ENCODE measurements around the gene EEF2.

EEF2 gene

DNA sequence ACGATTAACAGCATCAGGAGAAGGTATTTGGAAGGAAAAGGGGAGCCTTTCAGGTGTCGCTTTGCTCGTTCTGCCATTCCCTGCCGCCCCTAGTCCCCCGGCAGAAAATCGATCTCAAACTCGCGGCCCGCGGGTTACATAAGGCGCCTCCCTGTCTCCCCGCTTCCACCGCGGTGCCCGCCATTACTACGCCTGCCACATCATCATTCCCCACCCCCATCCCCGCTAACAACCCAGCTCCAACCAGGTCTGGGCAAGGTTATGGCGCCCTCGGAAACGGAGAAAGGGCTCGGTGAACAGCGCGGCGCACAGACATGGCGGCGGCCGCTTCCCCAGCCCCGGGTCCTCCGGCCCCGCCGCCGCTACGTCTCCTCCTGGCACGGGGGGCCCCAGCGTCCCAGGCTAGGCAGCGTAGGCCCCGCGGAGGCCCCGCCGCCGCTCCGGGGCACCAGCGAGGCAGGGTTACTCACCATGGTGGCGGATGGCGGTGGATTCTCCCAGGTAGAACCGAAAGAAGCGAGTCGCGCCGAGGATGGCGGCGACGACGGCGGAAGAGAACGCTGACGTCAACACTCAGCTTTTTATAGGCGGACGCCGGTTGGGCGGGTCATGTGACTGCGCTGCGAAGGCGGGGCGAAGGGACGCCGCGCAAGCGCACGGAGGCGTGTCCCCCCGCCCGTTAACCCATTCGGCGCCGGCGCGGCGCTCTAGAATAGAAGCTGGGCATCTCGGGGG lies at the start of gene EEF2:
Gene EEF2, minus strand, starts transcription at position 556 of the 735 bp plus-strand sequence. Its CDS starts 83 bp downstream, at position 473.
- peak; percentile 91 to 93 for DNase-seq

GRCh38 chr19:4034048-4035017 lies 49.1 kb upstream of the EEF2 start:
- DNase-seq: no peak

GRCh38 chr19:4033028-4033956 lies 48.0 kb upstream of the EEF2 start:
- DNase-seq: no peak

DNA sequence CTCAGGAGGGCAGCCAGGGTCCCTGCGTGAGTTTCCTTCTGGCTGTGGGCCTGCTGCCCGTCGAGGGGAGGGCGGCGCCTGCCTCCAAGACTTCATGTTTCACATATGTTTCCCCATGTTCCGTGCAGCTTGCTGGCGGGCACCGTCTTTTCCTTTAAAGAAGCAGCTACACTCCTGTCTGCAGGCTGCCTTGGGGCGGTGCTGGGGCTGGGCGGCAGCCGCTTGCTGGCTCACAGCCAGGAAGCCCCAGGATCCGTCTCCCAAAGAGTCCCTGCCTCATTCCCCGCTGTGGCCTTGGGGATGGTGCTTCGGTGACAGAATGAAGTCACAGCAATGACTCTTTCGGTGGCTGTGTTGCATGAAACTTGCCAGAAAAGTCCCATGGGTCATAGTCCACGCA lies 47.2 kb upstream of the EEF2 start:
- DNase-seq: no peak

DNA sequence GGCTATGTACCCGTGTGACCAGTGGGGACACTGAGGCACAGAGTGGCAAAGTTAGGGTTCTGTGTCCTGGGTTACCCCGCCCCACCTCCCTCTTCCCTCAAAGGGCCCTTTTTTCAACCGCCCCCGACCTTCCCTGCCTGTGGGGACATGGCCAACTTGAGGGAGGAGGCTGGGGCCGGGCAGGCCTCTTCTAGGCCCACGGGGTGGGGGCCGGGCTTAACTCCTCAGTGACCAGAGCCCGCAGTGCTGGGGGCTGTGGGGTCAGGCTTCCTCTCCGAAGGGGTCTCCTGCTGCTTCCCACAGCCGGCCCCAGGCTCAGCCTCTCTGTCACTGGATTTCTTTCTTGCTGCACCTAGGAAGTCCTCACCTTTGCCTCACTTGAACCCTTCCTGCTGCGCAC lies 46.2 kb upstream of the EEF2 start:
- no peak for DNase-seq

DNA sequence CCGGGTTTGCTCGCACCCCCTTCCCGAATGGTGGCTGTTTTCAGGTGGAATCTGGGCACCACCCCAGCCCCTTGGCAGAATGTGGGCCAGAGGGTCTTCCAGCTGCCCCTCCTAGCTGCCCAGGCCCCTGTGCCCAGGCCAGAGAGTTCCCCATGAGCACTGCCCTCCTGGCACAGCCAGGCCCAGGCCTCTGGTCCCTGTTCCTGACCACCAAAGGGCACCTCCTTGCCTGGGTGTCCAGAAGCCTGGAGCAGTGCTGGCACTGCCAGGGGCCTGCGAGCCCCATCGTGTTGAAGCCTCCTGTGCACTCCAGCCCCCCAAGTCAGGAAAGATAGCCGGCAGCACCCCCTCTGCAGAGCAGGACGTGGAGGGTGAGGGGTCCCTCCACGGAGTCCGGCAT lies 45.7 kb upstream of the EEF2 start:
- DNase-seq: no peak

GRCh38 chr19:4030552-4030951 lies 45.3 kb upstream of the EEF2 start:
- DNase-seq: no peak

GRCh38 chr19:4029247-4029614 lies 44.0 kb upstream of the EEF2 start:
- DNase-seq: no peak

DNA sequence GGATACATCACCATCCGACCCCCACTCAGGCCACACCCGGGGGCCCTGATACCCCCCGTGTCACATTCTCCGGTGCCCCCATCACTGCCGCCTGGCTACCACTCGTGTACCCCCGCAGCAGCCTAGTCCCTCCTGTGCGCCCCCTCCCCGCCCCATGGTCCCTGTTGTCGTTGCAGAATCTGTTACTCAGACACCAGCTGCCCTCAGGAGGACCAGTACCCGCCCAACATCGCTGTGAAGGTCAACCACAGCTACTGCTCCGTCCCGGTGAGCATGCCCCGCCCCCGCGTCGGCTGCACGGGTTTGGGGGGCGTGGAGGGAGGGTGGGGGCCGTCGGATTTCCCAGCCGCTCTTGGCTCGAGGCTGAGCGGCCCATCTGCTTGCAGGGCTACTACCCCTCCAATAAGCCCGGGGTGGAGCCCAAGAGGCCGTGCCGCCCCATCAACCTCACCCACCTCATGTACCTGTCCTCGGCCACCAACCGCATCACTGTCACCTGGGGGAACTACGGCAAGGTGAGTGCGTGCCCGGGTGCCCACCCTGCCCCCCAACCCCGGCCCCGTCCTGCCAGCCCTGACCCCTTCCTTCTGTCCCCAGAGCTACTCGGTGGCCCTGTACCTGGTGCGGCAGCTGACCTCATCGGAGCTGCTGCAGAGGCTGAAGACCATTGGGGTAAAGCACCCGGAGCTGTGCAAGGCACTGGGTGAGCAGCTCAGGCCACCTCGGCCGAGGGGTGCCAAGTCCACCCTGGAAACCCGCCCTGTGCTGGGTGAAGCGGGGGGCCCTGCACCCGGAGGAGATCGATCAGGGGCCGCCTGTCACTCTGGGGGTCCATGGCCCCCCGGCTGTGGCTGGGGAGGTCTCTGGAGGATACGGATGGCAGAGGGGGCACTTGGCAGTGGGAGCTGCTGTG lies 43.3 kb upstream of the EEF2 start:
- no peak for DNase-seq

DNA sequence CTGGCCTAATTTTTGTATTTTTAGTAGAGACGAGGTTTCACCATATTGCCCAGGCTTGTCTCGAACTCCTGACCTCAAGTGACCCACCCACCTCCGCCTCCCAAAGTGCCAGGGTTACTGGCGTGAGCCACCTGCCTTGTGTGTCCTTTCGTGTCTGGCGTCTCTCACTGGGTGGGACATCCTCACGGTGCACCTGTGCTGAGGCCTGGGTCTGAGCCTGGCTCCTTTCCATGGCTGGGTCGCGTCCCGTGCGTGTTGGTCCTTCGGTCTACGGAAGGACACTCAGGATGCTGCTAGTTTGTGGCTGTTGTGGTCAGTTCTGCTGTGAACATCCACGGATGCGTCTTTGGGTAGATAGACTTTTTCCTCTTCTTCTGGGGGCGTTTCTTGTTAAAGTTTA lies 41.9 kb upstream of the EEF2 start:
- DNase-seq: no peak

GRCh38 chr19:4025317-4025716 lies 40.1 kb upstream of the EEF2 start:
- no peak for DNase-seq

DNA sequence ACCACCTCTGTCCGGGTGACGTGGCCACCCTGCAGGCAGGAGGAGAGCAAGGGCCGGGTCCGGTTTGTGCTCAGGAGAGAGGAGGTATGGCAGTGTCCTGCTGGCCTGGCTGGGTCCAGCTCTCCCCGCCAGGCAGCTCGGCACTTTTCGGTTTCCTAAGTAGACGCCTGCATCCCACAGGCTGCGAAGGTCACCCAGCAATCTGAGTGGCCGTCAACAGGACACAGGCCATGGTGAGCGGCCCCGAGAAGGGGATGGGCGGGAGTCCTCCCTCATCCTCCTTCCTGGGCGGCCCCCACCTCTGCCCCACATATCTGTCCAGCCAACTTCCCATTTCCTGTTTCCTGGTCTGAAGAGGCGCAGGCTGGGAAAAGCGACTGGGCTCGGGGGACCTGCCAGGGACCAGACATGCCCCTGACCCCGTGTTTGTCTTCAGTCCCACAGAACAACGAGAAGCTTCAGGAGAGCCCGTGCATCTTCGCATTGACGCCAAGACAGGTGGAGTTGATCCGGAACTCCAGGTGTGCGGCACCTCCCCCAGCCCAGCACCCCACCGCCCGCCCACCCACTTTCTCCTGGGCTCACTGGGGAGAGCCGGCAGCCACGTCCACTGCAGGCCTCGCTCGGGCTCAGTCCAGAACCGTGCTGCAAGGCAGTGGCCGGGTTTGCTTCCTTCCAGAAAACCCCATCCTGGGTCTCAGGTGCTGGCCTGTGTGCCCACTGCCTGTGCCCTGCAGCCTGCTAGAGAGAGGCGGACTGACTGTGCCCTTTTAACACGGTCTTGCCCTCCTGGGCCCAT lies 38.5 kb upstream of the EEF2 start:
- no peak for DNase-seq

DNA sequence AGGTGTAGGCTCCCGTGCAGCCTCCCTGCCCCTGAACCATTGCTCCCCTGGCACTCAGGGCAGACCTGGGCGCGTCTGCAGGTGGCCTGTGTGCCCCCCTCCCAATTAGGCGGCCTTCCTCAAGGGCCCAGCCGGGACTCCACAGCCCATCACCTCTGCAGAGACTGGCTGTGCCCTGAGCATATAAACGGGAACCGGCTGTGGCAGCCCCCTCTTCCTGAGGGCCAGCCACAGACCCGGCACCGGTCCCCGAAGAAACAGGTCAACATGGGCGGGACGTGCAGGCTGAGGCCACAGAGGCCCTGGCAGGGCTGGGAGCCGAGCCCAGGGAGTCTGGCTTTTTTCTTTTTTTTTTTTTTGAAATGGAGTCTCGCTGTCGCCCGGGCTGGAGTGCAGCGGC lies 34.3 kb upstream of the EEF2 start:
- DNase-seq: no peak

- DNase-seq: no peak
These were observed 33.7 kb upstream of the EEF2 start for GRCh38 chr19:4018775-4019504.

GRCh38 chr19:4018140-4018613 lies 32.9 kb upstream of the EEF2 start:
- no peak for DNase-seq

DNA sequence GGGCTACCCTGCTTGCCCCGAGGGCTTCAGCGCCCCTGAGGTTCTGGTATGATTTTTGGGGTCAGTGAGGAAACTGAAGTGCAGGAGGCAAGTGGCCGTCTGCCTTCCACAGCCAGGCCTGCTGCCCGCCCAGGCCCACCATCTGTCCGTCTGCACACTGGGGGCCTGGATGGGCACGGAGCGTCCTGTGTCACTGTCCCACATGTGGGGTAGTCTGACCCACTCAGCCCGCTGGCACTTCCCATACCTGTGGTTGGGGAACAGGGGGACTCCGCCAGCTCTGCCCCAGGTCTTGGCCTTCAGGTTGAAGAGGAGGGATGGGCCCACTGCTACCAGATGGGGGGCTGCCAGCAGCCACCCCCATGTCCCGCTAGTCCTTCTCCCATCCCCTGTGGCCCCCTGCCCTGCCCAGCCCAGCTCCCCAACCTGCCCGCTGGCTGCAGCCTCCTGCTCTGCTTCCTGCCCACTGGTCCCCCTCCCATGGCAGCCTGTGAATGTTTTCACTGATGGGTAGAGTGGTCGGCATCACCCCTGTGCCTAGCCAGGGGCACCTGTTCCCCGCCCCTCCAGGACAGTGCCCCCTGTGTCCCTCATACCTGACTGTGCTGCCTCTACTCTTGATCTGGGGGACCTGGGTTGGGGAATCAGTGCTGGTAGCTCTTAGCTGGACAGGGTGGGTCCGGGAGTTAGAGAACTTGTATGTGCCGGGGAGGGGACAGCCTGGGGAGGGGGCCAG lies 31.8 kb upstream of the EEF2 start:
- no peak for DNase-seq

GRCh38 chr19:4016486-4016885 lies 31.2 kb upstream of the EEF2 start:
- no peak for DNase-seq

DNA sequence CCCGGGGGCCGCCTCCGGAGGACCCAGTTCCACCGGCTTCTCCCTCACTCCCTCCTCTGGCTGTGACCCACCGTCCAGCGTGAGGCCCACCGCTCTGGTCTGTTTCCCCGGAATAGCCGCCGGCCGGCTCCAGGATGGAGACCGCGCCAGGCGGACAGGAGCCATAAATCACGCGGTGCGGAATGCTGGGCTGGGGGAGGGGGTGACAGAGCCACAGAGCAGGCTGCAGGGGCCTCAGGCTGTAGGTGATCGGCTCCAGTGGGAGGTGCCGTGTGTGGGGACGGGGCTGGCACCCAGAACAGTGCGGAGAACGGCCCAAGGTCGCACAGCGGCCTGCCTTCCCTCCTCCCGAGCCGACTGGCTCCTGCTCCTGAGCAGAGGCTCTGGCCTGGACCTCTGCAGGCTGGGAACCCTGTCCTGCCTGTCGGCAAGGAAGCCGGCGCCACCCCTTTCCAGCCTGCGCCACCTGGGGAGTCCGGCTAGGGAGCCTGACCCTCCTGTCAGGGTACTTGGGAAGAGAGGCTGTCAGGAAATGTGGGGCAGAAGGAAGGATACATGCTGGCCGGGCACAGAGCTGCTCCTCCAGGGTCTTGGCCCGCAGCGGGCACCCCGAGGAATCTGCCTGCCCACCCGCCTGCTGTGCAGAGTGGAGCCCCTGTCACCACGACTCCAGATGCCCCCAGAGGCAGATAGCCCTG lies 30.6 kb upstream of the EEF2 start:
- DNase-seq: no peak

All from CD4-positive, alpha-beta T cell treated with Interleukin-4 for 1 hour (primary cell).